B cell (primary cell): Measurements from ENCODE around the gene SREBF1. TPM values are rescaled to one million over a fixed set of nuclear protein-coding genes. Genes with fewer than 3 reads are reported as not detected.

ENCODE experiments used
- ATAC-seq: fragments of 200-7000 bp; cut with Tn5 transposase; one replicate; pipeline ENCODE4 v1.10.0; 2021; ENCODE audit warnings: low read depth, mild to moderate bottlenecking, moderate number of reproducible peaks, moderate library complexity
- CTCF ChIA-PET: fragments of 350-600 bp; sonication (Branson Sonifier 250); formaldehyde crosslinking; loops from one replicate; lab custom pipeline; 2021; ENCODE audit warnings: antibody characterized with exemption, inconsistent platforms; lab: Charles Lee
- POLR2A ChIA-PET: fragments of 350-600 bp; sonication (Branson Sonifier 250); formaldehyde crosslinking; loops from one replicate; lab custom pipeline; 2021; ENCODE audit warnings: antibody characterized with exemption; lab: Charles Lee
- DNase-seq: peaks from one replicate; pipeline ENCODE4 v3.0.0; 2013
- H2AFZ ChIP-seq: 2 replicates; pipeline ENCODE4 v1.6.1; 2012; ENCODE audit warnings: mild to moderate bottlenecking, low read depth, low read length; ENCODE audit not compliant: insufficient read depth, poor library complexity, severe bottlenecking
- H3K27ac ChIP-seq, 2 donors: 1 replicate in 1 of 2; 2 replicates in 1 of 2; pipeline ENCODE4 v1.5.1; 2012 to 2013; ENCODE audit warnings: low read length in 2 of 2, mild to moderate bottlenecking in 2 of 2, moderate library complexity in 1 of 2
- H3K27me3 ChIP-seq, 4 experiments: fragments of 200-600 bp in 1 of 4; sonication (generic) in 1 of 4; replicated peaks in 1 of 4; 1 replicate in 2 of 4; 2 replicates in 2 of 4; pipeline versions ENCODE4 v1.6.1 to v1.7.0; 2013 to 2016; ENCODE audit warnings: low read length in 3 of 4, mild to moderate bottlenecking in 2 of 4, mixed read lengths in 1 of 4, moderate library complexity in 1 of 4; ENCODE audit not compliant: insufficient read depth in 4 of 4, control insufficient read depth in 3 of 4; ENCODE audit errors: control extremely low read depth in 1 of 4
- H3K36me3 ChIP-seq, 2 experiments: replicated peaks in 1 of 2; 1 replicate in 1 of 2; 2 replicates in 1 of 2; pipeline versions ENCODE4 v1.6.1 to v1.7.1; 2013; ENCODE audit warnings: low read length in 1 of 2; ENCODE audit not compliant: insufficient read depth in 2 of 2, control insufficient read depth in 1 of 2; ENCODE audit errors: control extremely low read depth in 1 of 2, extremely low read depth in 1 of 2
- H3K4me1 ChIP-seq, 2 donors: fragments of 200-600 bp in 1 of 2; sonication (generic) in 1 of 2; 1 replicate in 1 of 2; 2 replicates in 1 of 2; pipeline versions ENCODE4 v1.5.1 to v1.6.1; 2013 to 2017; ENCODE audit warnings: low read length in 2 of 2; ENCODE audit not compliant: control insufficient read depth in 2 of 2, insufficient read depth in 2 of 2
- H3K4me2 ChIP-seq: replicated peaks from 2 replicates; pipeline ENCODE3; 2012; ENCODE audit warnings: mild to moderate bottlenecking, low read depth, low read length; ENCODE audit not compliant: poor library complexity, severe bottlenecking
- H3K4me3 ChIP-seq, 5 experiments: fragments of 200-600 bp in 1 of 5; sonication (generic) in 1 of 5; 1 replicate in 3 of 5; 2 replicates in 2 of 5; pipeline versions ENCODE4 v1.5.1 to v1.7.0; 2011 to 2016; ENCODE audit warnings: low read length in 4 of 5, mild to moderate bottlenecking in 4 of 5, low read depth in 2 of 5, control low read depth in 1 of 5, moderate library complexity in 1 of 5; ENCODE audit not compliant: insufficient read depth in 1 of 5; ENCODE audit errors: control extremely low read depth in 1 of 5, extremely low read depth in 1 of 5
- H3K79me2 ChIP-seq: fragments of 200-600 bp; sonication (generic); one replicate; pipeline ENCODE4 v1.6.0; 2016; ENCODE audit warnings: low read length; ENCODE audit not compliant: control insufficient read depth, insufficient read depth
- H3K9ac ChIP-seq: fragments of 200-600 bp; sonication (generic); 2 replicates; pipeline ENCODE4 v1.6.1; 2017; ENCODE audit warnings: mild to moderate bottlenecking, low read length, moderate library complexity
- H3K9me3 ChIP-seq, 3 donors: one replicate each; pipeline versions ENCODE4 v1.6.1 to v1.7.1; 2013; ENCODE audit warnings: low read length in 2 of 3; ENCODE audit not compliant: control insufficient read depth in 2 of 3, insufficient read depth in 1 of 3; ENCODE audit errors: control extremely low read depth in 1 of 3
- H4K20me1 ChIP-seq: 2 replicates; pipeline ENCODE4 v1.6.0; 2012; ENCODE audit warnings: mild to moderate bottlenecking, low read length; ENCODE audit not compliant: insufficient read depth, control insufficient read depth, poor library complexity, severe bottlenecking
- H3K27ac Mint-ChIP-seq: one replicate; pipeline ENCODE4 v1.8.0; 2021; ENCODE audit warnings: mixed read lengths
- H3K27me3 Mint-ChIP-seq: one replicate; pipeline ENCODE4 v1.8.0; 2021; ENCODE audit warnings: mixed read lengths
- H3K4me1 Mint-ChIP-seq: one replicate; pipeline ENCODE4 v1.8.0; 2021; ENCODE audit warnings: mixed read lengths
- H3K4me3 Mint-ChIP-seq: one replicate; pipeline ENCODE4 v1.8.0; 2021; ENCODE audit warnings: mixed read lengths
- H3K9me3 Mint-ChIP-seq: one replicate; pipeline ENCODE4 v1.8.0; 2022; ENCODE audit warnings: mixed read lengths; ENCODE audit not compliant: insufficient read depth
- EZH2 ChIP-seq: IDR thresholded peaks from 2 replicates; pipeline ENCODE4 v1.6.1; 2012; ENCODE audit warnings: borderline replicate concordance, low read depth, mild to moderate bottlenecking, moderate library complexity, low read length; ENCODE audit not compliant: insufficient read depth, poor library complexity, severe bottlenecking
- WGBS: methylation state at CpG from one replicate; pipeline ENCODE4 v1.1.5; 2013; ENCODE audit warnings: missing lambda C conversion rate; ENCODE audit not compliant: insufficient coverage; 5-methylcytosine and 5-hydroxymethylcytosine counted together
- intact Hi-C: fragments of 100-400 bp; cut with micrococcal nuclease; formaldehyde crosslinking; loops from one replicate; pipeline ENCODE4 v1.10.0; 2022
- polyA plus RNA-seq: library from polyadenylated mRNA; depleted of rRNA; stranded (reverse); fragments of >200 nt; gene quantifications from 2 replicates; pipeline ENCODE4 v1.2.3, GENCODE V29; 2012
- total RNA-seq, 2 donors: library from RNA; stranded (reverse); fragments of 120-200 nt in 1 of 2; gene quantifications; 1 replicate in 1 of 2; 2 replicates in 1 of 2; pipeline versions ENCODE4 v1.2.3 to v1.2.4, GENCODE V29; 2013 to 2022
- TF ChIP-seq, protein P1 (sequence below): fragments of 200-600 bp; IDR thresholded peaks from one replicate; pipeline ENCODE4 v1.8.0; 2022; ENCODE audit warnings: antibody characterized with exemption, mild to moderate bottlenecking

Gene SREBF1
- total and polyA plus RNA-seq, 2 donors (not counting 1 experiment from before 2014, with no cell fraction given) = 21.6 to 34.9 TPM

DNA sequence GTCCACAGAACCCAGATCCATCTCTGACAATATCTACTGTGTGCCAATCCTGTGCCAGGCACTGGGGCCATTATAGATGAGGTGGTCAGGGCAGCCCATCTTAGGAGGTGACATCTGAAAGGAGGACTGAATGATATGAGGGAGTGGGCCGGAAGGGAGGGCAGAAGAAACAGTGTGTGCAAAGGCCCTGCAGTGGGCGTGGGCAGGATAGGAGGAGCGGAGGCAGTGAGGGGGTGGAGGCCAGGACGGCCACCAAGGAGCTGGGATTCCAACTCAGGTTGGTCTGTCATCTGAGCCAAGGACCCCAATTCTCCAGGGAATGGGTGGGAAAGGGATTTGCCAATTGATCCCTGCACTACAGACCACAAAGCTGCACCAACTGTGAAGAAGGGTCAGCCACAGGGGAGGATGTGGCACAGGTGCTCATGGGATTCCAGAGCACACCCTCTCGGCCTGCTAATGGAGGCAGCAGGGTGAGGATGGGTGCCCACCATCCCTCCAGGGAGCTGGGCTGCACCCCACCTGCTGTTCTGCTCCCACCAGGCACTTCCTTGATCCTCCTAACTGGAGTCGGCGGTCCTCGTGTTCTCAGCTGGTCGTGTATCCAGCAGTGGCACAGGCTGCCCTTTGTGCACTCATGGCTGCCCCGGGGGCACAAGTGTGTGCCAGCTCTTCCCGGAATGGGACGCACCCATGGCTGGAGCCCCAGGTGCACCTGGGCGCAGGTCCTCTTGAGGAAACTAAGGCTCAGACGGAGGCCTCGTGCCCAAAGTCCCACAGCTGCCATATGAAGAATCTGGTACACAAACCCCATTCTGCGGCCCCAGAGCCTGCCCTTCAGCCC is 9.6 kb downstream of the SREBF1 start:
- CTCF ChIA-PET = interaction anchor here (1.0 to 1.4 kb wide), 2 partner anchors 9 to 15 kb away, joined by 3 to 5 read pairs; partner anchors contain the start of gene SREBF1
- no peaks in the 10 kb centered on the region for H3K27me3 Mint-ChIP-seq
- no peak for DNase-seq
- WGBS = 90% methylated on average over 16 of the region's 16 CpGs
- no peaks in the 10 kb centered on the region for H3K9me3 Mint-ChIP-seq
- Histone ChIP-seq H4K20me1 (peaks cover 87% of the 10 kb centered on the region), H3K4me1 (peaks cover 27 to 36% of the 10 kb centered on the region in 2 donors), H3K9me3 (no peaks in the 10 kb centered on the region), H3K9ac (no peak overlapping the region), H3K4me3 (no peak overlapping the region), H3K79me2 (peaks cover 49% of the 10 kb centered on the region), H3K27me3 (no peaks in the 10 kb centered on the region), H3K4me2 (no peak overlapping the region), H3K27ac (no peak overlapping the region), H2AFZ (no peak overlapping the region), H3K36me3 (peaks cover 0 to 4% of the 10 kb centered on the region in 2 experiments)
- intact Hi-C loops = no loop called here
- no peak for ATAC-seq
- no peak overlapping the region for H3K4me3 Mint-ChIP-seq
- peaks cover 42% of the 10 kb centered on the region for H3K4me1 Mint-ChIP-seq
- no peak overlapping the region for H3K27ac Mint-ChIP-seq
- POLR2A ChIA-PET = interaction anchor here (1.2 kb wide), 1 partner anchor 9 kb away, joined by 3 read pairs; the partner anchor contains the start of gene SREBF1
- TF ChIP-seq, protein P1, sequence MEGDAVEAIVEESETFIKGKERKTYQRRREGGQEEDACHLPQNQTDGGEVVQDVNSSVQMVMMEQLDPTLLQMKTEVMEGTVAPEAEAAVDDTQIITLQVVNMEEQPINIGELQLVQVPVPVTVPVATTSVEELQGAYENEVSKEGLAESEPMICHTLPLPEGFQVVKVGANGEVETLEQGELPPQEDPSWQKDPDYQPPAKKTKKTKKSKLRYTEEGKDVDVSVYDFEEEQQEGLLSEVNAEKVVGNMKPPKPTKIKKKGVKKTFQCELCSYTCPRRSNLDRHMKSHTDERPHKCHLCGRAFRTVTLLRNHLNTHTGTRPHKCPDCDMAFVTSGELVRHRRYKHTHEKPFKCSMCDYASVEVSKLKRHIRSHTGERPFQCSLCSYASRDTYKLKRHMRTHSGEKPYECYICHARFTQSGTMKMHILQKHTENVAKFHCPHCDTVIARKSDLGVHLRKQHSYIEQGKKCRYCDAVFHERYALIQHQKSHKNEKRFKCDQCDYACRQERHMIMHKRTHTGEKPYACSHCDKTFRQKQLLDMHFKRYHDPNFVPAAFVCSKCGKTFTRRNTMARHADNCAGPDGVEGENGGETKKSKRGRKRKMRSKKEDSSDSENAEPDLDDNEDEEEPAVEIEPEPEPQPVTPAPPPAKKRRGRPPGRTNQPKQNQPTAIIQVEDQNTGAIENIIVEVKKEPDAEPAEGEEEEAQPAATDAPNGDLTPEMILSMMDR = no peak
- no peak for TF ChIP-seq EZH2

DNA sequence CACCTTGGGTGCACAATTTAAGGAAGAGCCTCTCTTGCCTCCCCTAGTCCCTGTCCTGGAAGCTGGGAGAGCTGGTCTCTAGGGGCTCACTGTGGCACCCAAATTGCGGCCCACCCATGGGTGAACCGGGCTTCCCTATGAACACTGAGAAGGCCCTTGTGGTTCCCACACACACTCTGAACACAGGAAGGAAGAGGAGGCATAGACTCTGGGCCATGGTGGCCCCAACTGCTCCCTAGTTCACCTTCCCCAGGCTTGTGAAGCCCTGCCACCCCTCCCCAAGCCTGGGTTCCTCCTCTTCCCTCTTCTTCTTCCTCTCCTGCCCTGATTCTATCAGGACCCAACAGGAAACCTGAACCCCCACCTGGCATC is 10.5 kb downstream of the SREBF1 start:
- Mint-ChIP-seq H3K27ac (no peak overlapping the region), H3K4me1 (peaks cover 41% of the 10 kb centered on the region), H3K4me3 (no peak overlapping the region), H3K27me3 (no peaks in the 10 kb centered on the region), H3K9me3 (no peaks in the 10 kb centered on the region)
- WGBS = 17% methylated on average over 2 of the region's 2 CpGs
- H3K79me2 ChIP-seq = peaks cover 50% of the 10 kb centered on the region
- H4K20me1 ChIP-seq = peaks cover 87% of the 10 kb centered on the region
- intact Hi-C loops = no loop called here
- H3K36me3 ChIP-seq = peaks cover 0 to 4% of the 10 kb centered on the region in 2 experiments
- no peak overlapping the region for H3K9ac ChIP-seq
- no peaks in the 10 kb centered on the region for H3K9me3 ChIP-seq
- ATAC-seq (no peak), DNase-seq (no peak)
- H3K4me3 ChIP-seq = no peak overlapping the region
- no peak overlapping the region for H3K4me2 ChIP-seq
- H2AFZ ChIP-seq = no peak overlapping the region
- no peaks in the 10 kb centered on the region for H3K27me3 ChIP-seq
- H3K4me1 ChIP-seq = peaks cover 28 to 38% of the 10 kb centered on the region in 2 donors
- ChIA-PET POLR2A (interaction anchor here (1.0 to 1.2 kb wide), 2 partner anchors 10 kb away, joined by 3 read pairs; partner anchors contain the start of gene SREBF1), CTCF (interaction anchor here (1.4 to 3.1 kb wide), 2 partner anchors 10 to 14 kb away, joined by 5 to 13 read pairs; partner anchors contain the start of gene SREBF1)
- TF ChIP-seq, protein P1 = no peak
- TF ChIP-seq EZH2 = no peak
- no peak overlapping the region for H3K27ac ChIP-seq
